UCSD-AML1 (cell line): ENCODE data around the gene ESRRA.
A peak's percentile ranks its signal among the peaks of the same experiment; 100 is the strongest.

Experiments used
- DNase-seq: peaks from one replicate; lab custom pipeline; 2025; ENCODE audit not compliant: unreplicated experiment; lab: John Stamatoyannopoulos, UW

The ESRRA gene

DNA sequence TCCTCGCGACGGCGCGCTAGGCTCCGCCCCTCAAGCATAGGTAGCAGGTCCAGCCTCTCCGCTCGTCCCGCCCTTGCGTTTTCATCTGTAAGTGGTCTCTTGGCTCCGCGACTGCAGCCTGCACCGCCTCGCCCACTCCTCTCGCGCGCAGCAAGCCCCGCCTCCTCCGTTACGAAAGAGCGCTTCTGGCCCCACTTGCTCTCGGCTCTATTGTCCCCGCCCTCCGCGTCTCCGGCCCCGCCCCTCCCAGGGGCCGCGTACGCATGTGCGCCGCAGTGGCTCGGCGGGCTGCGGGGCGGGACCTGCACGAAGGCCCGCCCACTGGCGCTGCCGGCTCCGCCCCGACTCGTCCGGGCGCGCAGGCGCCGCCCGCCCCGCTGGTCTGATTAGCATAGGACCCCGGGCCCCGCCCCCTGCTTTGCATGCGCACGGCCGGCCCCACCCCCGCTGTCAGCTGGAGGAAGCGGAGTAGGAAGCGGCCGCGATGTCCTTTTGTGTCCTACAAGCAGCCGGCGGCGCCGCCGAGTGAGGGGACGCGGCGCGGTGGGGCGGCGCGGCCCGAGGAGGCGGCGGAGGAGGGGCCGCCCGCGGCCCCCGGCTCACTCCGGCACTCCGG lies at the start of gene ESRRA:
ESRRA (plus strand) TSS at position 450 of the 616 bp plus-strand sequence. CDS start 1,656 bp downstream, outside the sequence.
- peak; percentile 100 for DNase-seq

DNA sequence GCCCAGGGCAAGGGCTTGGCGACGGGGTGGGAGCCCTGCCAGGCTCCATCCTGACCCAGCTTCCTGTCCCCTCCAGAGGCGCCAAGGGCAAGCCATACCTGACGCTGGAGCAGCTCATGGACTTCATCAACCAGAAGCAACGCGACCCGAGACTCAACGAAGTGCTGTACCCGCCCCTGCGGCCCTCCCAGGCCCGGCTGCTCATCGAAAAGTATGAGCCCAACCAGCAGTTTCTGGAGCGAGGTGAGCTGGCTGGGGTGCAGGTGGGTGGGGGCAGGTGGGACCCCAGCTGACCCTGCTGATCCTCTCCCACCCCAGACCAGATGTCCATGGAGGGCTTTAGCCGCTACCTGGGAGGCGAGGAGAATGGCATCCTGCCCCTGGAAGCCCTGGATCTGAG lies 49.0 kb upstream of the ESRRA start:
- DNase-seq, result no peak

DNA sequence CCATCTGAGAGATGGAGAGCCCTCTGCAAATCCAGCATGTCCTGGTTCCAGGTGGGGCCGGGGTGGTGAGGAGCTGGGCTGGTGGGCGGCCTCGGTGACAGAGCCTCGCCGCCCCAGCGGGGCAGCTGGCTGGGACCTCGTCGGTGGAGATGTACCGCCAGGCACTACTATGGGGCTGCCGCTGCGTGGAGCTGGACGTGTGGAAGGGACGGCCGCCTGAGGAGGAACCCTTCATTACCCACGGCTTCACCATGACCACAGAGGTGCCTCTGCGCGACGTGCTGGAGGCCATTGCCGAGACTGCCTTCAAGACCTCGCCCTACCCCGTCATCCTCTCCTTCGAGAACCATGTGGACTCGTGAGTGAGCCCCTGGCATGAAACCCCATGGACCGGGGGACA lies 47.0 kb upstream of the ESRRA start:
- no peak for DNase-seq

DNA sequence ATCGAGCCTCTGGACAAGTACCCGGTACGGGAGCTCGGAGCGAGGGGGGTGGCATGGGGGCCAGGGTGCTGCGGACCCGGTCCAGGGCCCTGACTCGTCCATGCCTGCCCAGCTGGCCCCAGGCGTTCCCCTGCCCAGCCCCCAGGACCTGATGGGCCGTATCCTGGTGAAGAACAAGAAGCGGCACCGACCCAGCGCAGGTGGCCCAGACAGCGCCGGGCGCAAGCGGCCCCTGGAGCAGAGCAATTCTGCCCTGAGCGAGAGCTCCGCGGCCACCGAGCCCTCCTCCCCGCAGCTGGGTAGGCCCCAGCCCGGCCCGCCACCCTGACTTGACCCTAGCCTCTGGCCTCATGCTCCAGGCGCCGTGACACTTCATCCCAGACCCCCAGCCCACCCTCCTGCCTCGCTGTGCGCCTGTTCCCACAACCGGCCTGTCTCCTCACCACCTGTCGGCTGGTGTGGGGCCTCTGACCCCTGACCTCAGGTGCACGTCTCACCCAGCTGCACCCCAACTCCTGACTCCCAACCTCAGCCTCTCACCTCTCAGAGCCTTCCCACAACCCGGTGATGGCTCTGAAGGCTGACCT lies 46.3 kb upstream of the ESRRA start:
- DNase-seq, result no peak

DNA sequence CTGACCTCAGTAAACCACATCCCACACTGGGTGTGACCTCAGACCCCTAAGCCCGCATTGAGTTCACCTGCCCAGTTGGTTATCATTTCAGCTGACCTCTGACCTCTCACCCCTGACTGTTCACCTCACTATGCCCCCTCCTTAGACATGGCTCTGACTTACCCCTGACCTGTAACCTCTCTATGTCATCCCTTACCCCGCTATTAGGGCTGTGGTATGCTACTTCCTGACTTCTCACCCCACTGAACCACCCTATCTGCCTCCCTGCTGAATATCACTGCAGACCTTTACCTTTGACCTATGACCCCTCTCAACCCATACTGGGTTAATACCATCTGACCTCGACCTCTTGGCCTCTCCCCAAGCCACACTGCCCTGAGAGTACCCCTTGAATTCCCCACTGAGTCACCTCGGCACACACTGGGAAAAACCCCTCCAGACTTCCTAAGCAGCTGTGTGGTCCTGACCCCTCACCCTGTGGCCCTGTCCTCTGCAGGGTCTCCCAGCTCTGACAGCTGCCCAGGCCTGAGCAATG lies 45.7 kb upstream of the ESRRA start:
- no peak for DNase-seq

DNA sequence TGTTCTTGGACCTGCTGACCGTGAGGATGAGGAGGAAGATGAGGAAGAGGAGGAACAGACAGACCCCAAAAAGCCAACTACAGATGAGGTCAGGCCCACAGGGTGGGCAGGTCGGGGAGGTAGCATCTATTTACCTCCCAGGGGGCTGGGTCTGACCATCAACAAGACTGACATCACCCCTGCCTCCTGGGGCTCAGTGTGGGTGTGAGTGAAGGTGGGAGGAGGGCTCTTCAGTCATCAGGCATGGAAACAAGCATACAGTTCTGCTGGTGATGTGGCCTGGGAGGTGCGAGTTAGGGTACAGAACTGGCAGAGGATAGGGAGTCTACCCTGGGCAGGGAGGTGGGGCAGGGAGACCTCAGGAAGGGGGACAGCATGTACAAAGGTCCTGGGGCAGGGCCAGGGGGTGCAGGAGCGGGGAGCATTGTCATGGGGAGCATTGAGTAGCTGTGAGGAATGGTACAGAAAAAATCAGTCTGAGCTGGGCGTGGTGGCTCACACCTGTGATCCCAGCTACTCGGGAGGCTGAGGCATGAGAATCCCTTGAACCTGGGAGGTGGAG lies 45.1 kb upstream of the ESRRA start:
- DNase-seq, result no peak

DNA sequence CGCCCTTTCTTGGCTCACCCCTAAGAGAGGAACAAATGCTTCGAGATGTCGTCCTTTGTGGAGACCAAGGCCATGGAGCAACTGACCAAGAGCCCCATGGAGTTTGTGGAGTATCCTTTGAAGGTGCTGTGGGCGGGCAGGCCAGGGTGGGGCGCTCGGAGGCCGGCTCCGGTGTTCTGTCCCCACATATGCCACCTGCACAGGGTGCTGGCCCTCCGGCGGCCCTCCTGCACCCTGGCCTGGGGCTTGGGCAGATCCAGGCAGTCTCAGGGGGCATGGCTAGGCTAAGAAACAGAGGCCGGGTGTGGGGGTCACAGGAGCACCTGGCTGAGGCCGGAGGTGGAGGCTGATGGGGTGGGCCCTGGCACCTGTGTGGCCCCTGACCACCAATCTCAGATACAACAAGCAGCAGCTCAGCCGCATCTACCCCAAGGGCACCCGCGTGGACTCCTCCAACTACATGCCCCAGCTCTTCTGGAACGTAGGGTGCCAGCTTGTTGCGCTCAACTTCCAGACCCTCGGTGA lies 43.7 kb upstream of the ESRRA start:
- no peak for DNase-seq

DNA sequence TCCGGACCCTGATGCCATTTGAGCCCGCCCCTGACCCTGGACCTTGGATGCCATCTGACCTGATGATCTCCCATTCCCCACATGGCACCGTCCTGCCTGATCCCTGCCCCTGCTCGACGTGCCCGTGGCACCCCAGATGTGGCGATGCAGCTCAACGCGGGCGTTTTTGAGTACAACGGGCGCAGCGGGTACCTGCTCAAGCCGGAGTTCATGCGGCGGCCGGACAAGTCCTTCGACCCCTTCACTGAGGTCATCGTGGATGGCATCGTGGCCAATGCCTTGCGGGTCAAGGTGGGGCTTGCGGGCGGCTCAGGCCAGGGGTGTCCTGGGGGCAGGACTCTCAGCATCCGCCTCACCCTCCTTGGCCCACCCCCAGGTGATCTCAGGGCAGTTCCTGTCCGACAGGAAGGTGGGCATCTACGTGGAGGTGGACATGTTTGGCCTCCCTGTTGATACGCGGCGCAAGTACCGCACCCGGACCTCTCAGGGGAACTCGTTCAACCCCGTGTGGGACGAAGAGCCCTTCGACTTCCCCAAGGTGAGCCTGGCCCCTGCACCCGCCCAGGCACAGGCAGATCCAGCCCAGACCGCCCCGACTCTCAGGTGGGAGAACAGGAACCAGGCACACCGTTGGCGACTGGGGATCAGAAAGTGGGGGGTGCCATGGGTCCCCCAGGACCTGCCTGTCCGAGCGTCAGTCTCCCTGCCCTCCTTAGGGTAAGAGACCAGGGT lies 42.9 kb upstream of the ESRRA start:
- DNase-seq, result no peak

DNA sequence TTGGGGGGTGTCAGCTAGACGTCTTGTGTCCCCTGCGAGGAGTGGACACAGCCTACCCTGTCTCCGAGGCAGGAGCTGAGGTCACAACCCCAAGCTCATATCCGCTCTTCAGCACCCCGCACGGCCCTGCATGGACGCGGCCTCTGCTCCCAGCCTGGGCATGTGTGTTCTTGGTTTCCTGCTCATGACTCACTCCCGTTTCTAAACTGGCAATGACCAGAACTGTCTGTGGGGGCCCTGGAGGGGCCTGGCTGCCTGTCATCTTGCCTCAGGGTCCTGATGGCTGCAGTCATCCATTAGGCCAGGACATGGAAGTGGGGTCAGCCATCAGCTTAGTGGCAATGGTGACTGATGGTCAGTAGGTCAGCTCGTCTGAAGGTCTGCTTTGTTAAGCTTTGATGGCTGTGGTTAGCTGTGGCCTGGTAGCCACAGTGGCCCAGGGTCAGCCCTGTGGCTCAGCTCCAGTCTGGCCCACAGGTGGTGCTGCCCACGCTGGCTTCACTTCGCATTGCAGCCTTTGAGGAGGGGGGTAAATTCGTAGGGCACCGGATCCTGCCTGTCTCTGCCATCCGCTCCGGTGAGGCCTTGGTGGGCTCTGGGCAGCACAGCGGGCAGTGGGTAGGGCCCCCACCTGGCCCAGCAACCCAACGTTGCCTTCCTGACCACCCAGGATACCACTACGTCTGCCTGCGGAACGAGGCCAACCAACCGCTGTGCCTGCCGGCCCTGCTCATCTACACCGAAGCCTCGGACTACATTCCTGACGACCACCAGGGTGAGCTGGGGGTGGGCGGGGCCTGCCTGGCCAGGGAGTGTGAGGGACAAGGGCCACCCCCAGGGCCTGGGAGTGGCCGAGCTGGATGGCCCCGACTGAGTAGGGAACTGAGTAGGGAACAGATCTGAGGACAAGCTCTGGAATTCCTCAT lies 42.0 kb upstream of the ESRRA start:
- no peak for DNase-seq

DNA sequence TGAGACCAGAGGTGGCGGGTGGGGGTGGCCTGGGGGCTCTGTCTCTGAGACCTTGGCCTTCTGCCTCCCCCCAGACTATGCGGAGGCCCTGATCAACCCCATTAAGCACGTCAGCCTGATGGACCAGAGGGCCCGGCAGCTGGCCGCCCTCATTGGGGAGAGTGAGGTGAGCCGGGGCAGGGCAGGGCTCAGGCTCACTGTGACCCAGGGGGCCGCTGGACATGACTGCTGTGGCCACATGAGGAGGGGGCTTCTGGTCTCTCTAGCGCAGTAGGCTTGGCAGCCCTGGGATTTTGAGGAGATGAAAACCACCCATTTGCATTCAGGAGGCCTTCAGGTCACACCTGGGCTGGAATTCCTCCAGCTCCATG lies 41.4 kb upstream of the ESRRA start:
- DNase-seq, result no peak

DNA sequence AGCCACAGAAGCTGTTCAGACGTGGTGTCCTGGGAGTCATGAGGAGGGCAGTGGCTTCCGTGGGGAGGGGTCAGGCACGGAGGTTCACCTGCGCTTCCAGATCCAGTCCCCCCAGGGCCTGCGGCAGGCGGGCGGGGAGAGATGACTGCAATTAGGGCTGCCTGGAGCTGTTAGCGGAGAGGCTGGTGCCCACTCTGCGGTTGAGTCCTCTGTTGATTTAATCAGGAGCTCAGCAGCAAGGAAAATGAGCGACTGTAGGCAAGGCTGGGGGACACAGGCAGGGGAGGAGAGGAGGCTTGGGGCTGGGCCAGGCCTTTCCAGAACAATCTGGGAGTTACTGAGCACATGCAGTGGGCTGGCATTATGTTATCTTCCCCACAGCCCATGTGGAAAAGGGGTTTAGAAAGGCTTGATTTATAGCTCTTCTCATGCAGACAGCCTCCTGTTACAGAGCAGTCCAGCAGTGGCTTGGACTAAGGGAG lies 40.9 kb upstream of the ESRRA start:
- no peak for DNase-seq

DNA sequence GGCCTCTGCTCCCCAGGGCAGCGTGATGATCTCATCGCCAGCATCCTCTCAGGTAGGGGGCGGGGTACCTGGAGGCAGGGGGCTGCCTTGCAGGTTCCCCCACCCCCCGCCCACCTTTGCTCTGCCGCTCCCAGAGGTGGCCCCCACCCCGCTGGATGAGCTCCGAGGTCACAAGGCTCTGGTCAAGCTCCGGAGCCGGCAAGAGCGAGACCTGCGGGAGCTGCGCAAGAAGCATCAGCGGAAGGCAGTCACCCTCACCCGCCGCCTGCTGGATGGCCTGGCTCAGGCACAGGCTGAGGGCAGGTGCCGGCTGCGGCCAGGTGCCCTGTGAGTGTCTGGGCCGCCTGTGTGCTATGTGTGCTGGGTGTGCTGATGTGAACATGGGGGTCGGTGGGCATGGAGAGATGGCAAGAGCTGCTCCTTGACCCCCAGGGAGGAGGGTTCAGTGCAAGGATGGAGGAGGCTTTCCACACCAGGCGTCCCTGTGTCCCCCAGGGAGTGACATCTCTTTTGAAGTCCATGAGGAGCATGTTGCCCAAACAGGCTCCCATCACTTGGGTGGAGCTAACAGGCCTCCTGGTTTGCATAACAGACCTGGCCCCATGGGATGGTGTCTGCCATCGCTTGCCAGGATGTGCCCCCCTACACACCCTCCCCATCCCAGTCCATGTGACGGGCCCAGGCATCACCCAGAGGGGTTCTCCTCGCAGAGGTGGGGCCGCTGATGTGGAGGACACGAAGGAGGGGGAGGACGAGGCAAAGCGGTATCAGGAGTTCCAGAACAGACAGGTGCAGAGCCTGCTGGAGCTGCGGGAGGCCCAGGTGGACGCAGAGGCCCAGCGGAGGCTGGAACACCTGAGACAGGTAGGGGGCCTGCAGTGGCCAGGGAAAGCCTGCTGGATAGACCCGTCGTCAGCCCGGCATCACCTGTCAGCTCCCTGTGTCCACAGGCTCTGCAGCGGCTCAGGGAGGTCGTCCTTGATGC lies 39.9 kb upstream of the ESRRA start:
- DNase-seq, result no peak

DNA sequence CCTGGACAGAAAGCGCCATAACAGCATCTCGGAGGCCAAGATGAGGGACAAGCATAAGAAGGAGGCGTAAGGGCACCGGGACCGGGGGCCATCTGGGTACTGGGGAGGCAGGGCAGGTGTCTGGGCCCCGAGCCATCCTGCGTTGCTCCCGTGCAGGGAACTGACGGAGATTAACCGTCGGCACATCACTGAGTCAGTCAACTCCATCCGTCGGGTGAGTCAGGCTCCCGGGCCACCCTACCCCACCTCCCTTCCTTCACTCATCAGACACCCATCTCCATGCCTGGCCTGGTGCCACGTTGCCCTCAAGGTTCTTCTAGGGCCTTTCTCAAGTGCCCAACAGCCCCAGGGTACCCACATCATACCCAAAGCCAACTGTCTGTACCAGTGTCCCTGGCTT lies 39.0 kb upstream of the ESRRA start:
- no peak for DNase-seq

DNA sequence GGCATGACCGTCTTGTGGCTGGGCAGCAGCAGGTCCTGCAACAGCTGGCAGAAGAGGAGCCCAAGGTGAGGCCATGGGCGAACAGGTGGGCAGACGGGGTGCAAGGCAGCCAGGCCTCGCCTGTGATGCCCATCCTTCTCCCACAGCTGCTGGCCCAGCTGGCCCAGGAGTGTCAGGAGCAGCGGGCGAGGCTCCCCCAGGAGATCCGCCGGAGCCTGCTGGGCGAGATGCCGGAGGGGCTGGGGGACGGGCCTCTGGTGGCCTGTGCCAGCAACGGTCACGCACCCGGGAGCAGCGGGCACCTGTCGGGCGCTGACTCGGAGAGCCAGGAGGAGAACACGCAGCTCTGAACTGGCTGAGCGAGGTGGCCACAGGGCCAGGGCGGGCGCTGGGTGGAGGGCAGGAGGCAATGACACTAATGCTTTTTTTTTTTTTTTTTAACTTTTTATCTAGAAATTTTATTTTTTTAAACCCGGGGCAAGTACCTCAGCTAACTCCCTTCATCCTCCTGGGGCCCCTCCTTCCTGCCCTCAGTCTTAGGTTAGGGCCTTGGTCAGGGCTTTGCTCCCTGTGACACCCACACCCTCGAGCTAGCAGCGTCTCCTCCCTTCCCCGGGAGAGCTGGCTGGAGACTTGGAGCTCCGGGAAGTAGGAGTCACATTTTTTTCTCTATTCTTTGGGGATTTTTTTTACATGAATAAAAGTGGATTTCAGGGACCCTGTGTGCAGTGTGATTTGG lies 37.9 kb upstream of the ESRRA start:
- no peak for DNase-seq

DNA sequence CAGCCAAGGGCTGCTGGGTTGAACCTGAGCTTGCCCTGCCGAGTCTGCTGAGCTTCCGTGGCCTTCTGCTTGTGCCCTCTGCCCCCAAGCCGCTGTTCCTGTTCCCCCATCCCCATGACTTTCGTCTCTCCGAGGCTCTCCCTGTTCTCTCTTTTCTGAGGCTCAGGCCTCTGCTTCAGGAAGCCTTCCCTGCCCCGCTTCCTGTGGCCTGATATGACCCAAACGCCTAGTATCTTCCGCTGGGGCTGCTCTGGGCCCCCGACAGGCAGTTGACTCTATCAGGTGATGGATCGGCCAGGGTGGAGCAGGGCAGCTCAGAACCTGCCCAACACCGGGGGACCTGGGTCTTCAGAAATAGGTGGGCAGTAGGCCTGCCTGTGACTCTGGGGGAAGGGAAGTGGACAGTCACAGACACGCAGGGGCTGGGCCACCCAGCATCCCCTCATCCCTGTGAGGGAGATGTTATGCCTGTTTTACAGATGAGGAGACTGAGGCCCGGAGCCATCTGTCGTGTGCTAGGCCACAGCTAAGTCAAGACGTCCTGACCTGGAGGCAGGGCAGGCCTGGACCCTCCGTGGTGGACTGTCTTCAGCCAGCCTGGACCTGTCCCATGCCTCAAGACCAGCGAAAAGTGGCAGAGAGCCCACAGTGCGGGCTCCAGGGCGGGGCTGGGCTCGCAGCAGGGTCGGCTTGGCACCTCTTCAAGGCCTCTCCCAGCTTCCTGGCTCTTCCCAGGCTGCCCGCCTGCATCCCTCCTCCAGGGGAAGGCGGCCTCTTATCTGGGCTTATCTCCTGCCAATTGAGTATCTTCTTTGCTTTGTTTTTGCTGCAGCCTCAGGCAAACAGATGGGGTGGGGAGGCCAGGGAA lies 37.1 kb upstream of the ESRRA start:
- DNase-seq, result peak; percentile 72

DNA sequence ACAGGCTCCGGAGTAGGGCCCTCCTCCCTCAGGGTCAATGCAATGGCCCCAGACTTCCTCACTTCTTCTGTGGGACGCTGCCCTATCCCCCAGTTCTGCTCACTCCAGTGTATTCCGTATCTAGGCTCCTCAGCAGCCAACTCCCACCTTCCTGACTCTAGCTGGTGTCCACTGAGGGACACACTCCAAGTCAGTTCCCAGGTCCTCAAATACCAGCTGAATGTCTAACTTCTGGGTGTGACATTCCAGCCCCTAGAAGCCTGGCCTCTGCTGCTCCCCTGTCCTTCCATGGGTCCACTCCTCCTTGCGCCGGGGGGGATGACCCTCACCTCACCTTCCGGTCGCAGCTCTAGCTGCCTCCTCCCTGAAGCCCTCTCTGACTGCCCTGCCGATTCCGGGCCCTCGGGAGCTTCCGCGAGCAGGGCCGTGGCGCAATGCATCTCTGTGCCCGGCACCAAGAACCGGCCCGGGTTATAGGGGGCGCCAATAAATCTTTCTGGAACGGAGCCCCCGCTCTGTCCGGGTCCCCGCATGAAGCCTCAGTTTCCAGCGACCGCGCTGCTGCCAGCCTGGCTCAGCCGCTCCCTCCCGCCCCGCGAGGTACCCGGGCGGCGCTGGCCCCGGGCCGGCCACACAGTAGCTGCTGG lies 36.3 kb upstream of the ESRRA start:
- peak; percentile 79 for DNase-seq

DNA sequence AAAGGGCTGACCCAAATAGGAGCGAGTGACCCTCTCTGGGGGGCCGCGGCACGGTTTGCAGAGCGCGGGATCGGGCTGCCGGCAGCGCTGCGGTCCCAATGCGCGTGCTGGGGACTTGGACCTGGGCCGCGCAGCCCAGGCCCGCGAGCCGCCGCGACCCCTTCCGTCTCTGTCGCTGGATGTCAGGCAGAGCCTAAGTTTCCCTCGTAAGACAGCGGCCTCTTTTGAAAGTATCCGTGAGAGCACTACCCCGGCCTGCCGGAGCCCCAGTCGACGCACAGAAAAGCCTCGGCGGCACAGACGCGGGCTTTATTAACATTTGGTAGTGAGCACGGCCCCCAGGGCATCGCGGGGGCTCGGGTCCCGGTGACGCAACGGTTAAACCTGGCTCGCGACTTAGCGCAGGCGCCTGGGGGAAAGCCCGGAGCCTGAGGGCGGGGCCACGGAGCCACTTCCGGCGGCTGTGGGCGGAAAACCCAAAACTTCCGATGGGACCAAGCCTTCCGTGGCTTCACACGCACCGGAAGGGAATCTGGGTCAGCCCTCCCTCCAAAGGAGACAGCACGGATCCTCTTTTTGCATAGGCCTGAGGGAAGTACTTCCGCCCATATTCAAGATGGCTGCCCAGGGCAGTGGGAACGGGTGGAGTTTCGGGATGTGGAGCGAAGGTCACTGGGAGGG lies 35.6 kb upstream of the ESRRA start:
- peak; percentile 99 for DNase-seq
